GM18873 (cell line): ENCODE data around the gene CMTM8.

ENCODE experiments used
- ATAC-seq: cut with Tn5 transposase; IDR thresholded peaks from one replicate; pipeline ENCODE4 v1.9.1; 2021; ENCODE audit warnings: mild to moderate bottlenecking, moderate library complexity, moderate number of reproducible peaks; ENCODE audit not compliant: unreplicated experiment, low FRiP score

CMTM8 gene

GRCh38 chr3:32303977-32304881 is 65.7 kb downstream of the CMTM8 start:
- ATAC-seq = no peak

GRCh38 chr3:32305361-32305876 is 66.9 kb downstream of the CMTM8 start:
- ATAC-seq = no peak

GRCh38 chr3:32306072-32306471 is 67.6 kb downstream of the CMTM8 start:
- no peak for ATAC-seq

DNA sequence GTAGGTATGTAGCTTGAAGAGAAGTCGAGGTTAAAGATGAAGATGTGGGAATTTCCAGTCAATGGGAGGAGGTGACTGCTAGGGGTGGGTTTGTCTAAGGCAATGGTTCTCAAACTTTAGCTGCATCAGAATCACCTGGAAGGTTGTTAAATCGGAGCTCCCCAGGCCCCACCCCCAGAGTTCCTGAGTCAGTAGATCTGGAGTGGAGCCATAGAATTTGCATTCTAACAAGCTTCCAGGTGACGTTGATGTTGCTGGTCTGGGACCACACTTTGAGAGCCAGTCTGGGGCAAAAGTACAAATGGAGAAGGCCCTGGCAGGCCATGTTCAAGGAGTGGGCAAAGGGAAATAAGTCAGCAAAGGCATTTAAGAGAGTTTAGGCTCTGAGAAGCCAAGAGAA is 69.1 kb downstream of the CMTM8 start:
- no peak for ATAC-seq

DNA sequence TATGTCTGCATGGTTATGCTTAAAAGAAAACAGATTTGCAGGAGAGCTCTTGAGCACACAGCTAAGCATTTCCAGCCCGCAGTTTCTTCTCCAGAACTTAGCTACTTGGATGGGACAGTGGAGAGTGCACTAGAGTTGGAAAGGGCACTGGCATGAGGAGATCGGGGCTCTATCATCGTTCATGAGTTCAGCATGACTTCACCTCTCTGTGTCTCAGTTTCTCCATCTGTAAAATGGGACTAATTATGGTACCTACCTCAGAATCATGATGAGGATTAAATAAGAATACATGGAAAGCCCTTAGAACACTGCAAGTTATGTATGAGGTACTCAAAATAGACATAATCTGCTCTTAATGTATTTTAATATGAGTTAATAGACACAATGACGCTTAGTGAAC is 69.9 kb downstream of the CMTM8 start:
- no peak for ATAC-seq

- ATAC-seq = no peak
Measured at GRCh38 chr3:32309654-32310242, 71.3 kb downstream of the CMTM8 start.

GRCh38 chr3:32310336-32310735 is 71.9 kb downstream of the CMTM8 start:
- no peak for ATAC-seq

- no peak for ATAC-seq
Measured at GRCh38 chr3:32310918-32311839, 72.7 kb downstream of the CMTM8 start.

DNA sequence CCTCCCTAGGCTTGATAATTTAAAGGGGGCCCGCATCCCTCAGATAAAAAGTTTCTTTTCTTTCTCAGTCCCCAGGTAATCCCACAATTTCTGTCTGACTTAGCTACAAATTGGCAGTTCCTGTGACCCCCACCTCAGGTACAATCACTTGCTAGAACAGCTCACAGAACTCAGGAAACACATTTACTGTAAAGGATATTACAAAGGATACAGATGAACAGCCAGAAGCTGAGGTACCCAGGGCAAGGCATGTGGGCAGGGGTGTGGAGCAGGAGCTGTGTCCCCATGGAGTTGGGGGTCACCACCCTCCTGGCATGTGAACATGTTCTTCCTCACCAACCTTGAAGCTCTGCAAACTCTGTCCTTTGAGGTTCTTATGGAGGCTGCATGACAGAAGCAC is 73.8 kb downstream of the CMTM8 start:
- ATAC-seq = no peak

GRCh38 chr3:32313169-32313568 is 74.7 kb downstream of the CMTM8 start:
- ATAC-seq = no peak

DNA sequence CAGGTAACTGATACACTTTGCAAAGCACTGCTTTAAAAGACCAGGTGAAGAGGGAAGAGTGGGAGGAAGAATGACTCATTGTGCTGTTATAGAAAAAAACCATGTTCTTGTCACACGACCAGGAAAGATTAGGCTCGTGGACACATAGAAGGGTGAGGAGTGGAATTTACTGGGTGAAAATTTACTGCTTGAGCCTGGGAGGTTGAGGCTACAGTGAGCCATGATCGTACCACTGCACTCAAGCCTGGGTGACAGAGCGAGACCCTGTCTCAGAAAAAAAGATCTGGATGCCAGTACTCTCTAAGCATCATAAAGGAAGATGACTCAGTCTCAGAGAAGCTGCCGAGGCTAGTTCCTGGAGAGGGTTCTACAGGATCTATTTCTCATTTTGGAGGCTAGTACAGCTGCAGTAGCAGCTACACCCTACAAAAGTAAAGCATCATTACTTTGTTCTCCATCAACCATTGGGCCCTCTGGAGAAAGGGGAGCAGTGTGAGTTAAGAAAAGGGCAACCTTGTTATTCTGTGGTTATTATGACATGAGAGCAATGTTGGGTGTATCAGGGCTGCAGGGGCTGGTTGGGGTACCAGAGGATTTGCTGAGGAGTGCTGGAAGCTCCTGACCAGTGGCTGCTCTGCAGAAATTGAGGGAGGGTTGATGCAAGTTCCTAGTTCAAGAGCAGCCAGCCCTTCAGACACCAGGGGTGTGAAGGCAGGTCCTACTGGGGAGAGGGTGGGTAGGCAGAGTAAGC is 75.4 kb downstream of the CMTM8 start:
- ATAC-seq = no peak

GRCh38 chr3:32315441-32315840 is 77.0 kb downstream of the CMTM8 start:
- no peak for ATAC-seq

GRCh38 chr3:32316319-32316718 is 77.8 kb downstream of the CMTM8 start:
- no peak for ATAC-seq

GRCh38 chr3:32316976-32317375 is 78.5 kb downstream of the CMTM8 start:
- ATAC-seq = no peak

DNA sequence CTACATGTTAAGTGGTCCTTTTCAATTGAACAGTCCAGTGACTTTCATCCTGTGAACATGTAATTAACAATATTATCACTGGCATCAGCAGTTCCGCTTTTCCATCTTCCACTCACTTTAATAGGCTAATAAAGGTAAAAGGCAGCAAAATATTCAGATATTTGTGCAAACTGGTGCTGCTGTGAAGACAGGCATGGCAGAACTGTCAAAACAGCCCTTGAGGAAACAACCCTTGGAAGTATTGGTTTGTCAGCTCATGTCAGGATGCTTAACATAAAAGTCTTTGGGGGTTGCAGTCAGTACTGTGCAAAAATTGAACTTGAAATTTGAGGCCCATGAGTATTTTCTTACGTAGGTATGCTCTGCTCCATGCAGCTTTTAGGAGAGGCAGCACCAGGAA is 81.1 kb downstream of the CMTM8 start:
- no peak for ATAC-seq

DNA sequence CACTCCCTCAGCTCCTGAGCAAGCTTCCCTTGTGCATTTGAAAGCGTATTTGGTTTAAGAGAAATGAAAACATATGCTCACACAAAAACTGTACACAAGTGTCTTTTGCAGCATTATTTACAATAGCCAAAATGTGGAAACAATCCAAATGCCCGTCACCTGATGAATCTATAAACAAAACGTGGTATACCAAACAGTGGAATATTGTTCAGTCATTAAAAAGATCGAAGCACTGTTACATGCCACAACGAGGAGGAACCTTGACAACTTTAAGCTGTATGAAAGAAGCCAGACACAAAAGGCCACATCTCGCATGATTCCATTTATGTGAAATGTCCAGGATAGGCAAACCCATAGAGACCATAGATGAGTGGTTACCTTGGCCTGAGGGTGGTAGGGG is 81.6 kb downstream of the CMTM8 start:
- ATAC-seq = no peak

GRCh38 chr3:32321095-32321790 is 82.8 kb downstream of the CMTM8 start:
- ATAC-seq = no peak

DNA sequence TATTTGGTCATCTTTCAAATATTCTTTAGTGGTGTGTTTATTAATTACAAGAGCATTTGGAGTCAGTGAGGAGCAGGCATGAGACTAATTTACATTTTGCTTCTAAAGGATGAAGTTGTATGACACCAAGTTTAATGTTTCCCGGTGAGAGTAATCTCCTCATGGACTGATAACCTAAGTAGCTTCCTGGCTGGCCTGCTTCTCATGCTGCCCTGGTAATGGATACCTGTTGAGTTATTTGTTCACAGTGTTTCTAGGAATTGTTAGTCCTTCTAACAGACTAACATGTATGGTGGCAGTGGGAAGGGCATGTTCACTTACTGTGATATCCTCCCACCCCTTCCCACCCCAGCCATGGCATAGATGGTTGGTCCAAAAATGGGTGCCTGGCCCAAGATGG is 83.8 kb downstream of the CMTM8 start:
- no peak for ATAC-seq

DNA sequence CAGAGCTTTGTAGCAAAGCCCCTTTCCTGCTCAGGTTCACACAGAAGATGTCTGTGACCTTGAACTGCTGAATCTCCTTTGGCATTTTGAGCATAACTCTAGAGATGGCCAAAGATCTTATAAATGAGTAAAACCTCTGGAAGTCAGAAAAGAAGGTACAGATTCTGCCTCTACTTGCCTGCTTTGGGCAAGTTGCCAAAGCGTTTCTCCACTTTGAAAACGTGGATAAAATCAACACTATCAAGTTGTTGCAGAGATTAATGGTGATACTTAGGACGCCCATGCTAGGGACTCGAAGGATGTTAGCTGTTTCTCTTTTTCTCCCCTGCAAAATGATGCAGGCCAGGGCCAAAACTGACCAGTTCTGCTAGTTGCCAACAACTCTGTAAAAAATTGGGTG is 85.1 kb downstream of the CMTM8 start:
- ATAC-seq = no peak

DNA sequence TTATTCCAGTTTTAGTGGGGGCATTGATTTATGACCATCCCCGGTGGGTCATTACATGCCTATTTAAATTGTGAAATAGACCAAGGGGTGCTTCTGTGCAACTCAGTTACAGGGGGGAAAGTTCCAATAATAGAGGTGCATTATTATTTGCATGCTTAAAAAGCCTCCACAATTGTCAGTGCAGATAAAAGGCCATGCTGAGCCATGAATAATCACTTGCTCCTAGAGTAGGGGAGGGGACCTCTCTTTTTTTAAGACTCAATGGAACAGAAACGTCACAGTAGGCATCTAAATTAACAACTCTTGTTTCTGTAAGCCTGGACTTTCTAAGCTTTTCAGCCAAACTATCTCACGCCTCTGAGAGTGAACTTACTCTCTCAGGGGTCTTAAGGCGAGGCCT is 86.7 kb downstream of the CMTM8 start:
- ATAC-seq = no peak
